ENCODE measurements around the gene ALK.

The ALK gene

GRCh38 chr2:29587402-29588190 lies 333.8 kb downstream of the ALK start:
- ChIA-PET CTCF (no interaction called here), POLR2A (no interaction called here)
- no peak overlapping the region for H3K27ac ChIP-seq (ENCODE audit: extremely low read depth, low read depth, low read length)
- no peaks in the 10 kb centered on the region for H3K9me3 ChIP-seq (ENCODE audit: control insufficient read depth, insufficient read depth, low read depth, low read length)
- no peak overlapping the region for H3K4me3 ChIP-seq (ENCODE audit: low read depth, low read length)
- TF ChIP-seq GFI1B (tag by site-specific recombination; IDR thresholded peaks at IDR 0.05) (no peak), ZNF274 (IDR thresholded peaks at IDR 0.05; ENCODE audit: low read length) (no peak), ZNF274 (tag by site-specific recombination; IDR thresholded peaks at IDR 0.05; ENCODE audit: borderline replicate concordance) (no peak), ZNF501 (tag by site-specific recombination; IDR thresholded peaks at IDR 0.05) (no peak), ZSCAN30 (tag by site-specific recombination; IDR thresholded peaks at IDR 0.05) (no peak), GLIS1 (tag by site-specific recombination; IDR thresholded peaks at IDR 0.05) (no peak), ZNF664 (tag by site-specific recombination; IDR thresholded peaks at IDR 0.05) (no peak), ZNF133 (tag by site-specific recombination; IDR thresholded peaks at IDR 0.05) (no peak), REPIN1 (tag by site-specific recombination; IDR thresholded peaks at IDR 0.05; ENCODE audit: low read depth) (no peak), ZNF555 (tag by site-specific recombination; conservative IDR thresholded peaks at IDR 0.05) (no peak), TCF7L2 (IDR thresholded peaks at IDR 0.05; ENCODE audit: borderline replicate concordance, low read depth, low read length) (no peak), ZNF645 (tag by site-specific recombination; IDR thresholded peaks at IDR 0.05) (no peak)
- TF ChIP-seq, protein P1, sequence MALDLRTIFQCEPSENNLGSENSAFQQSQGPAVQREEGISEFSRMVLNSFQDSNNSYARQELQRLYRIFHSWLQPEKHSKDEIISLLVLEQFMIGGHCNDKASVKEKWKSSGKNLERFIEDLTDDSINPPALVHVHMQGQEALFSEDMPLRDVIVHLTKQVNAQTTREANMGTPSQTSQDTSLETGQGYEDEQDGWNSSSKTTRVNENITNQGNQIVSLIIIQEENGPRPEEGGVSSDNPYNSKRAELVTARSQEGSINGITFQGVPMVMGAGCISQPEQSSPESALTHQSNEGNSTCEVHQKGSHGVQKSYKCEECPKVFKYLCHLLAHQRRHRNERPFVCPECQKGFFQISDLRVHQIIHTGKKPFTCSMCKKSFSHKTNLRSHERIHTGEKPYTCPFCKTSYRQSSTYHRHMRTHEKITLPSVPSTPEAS (tag by site-specific recombination; IDR thresholded peaks at IDR 0.05): no peak
- TF ChIP-seq, protein P2, sequence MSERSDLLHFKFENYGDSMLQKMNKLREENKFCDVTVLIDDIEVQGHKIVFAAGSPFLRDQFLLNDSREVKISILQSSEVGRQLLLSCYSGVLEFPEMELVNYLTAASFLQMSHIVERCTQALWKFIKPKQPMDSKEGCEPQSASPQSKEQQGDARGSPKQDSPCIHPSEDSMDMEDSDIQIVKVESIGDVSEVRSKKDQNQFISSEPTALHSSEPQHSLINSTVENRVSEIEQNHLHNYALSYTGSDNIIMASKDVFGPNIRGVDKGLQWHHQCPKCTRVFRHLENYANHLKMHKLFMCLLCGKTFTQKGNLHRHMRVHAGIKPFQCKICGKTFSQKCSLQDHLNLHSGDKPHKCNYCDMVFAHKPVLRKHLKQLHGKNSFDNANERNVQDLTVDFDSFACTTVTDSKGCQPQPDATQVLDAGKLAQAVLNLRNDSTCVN (tag by site-specific recombination; optimal IDR thresholded peaks at IDR 0.05): no peak
- TF ChIP-seq, protein P3, sequence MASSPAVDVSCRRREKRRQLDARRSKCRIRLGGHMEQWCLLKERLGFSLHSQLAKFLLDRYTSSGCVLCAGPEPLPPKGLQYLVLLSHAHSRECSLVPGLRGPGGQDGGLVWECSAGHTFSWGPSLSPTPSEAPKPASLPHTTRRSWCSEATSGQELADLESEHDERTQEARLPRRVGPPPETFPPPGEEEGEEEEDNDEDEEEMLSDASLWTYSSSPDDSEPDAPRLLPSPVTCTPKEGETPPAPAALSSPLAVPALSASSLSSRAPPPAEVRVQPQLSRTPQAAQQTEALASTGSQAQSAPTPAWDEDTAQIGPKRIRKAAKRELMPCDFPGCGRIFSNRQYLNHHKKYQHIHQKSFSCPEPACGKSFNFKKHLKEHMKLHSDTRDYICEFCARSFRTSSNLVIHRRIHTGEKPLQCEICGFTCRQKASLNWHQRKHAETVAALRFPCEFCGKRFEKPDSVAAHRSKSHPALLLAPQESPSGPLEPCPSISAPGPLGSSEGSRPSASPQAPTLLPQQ (tag by site-specific recombination; IDR thresholded peaks at IDR 0.05): no peak
- no peaks in the 10 kb centered on the region for H3K4me1 ChIP-seq (ENCODE audit: control insufficient read depth, insufficient read depth, low read length)
- no peaks in the 10 kb centered on the region for H3K36me3 ChIP-seq (ENCODE audit: control insufficient read depth in 2 of 2, insufficient read depth in 1 of 2, low read length in 2 of 2)

- Histone ChIP-seq H3K27ac (ENCODE audit: extremely low read depth, low read depth, low read length) (no peak overlapping the region), H3K4me1 (ENCODE audit: control insufficient read depth, insufficient read depth, low read length) (no peaks in the 10 kb centered on the region), H3K9me3 (ENCODE audit: control insufficient read depth, insufficient read depth, low read depth, low read length) (no peaks in the 10 kb centered on the region), H3K36me3 (ENCODE audit: control insufficient read depth in 2 of 2, insufficient read depth in 1 of 2, low read length in 2 of 2) (no peaks in the 10 kb centered on the region), H3K4me3 (ENCODE audit: low read depth, low read length) (no peak overlapping the region)
- POLR2A ChIA-PET: no interaction called here
- no peak for TF ChIP-seq ZNF175 (tag by site-specific recombination; IDR thresholded peaks at IDR 0.05)
- no peak for TF ChIP-seq ZNF211 (tag by site-specific recombination; IDR thresholded peaks at IDR 0.05; ENCODE audit: low read depth)
- TF ChIP-seq CTCF (tag by site-specific recombination; IDR thresholded peaks at IDR 0.05): no peak
- CTCF ChIA-PET: no interaction called here
Measured at GRCh38 chr2:29586919-29587318, 334.5 kb downstream of the ALK start.

All from HEK293 (cell line).